Neuron (in vitro differentiated cells): Measurements from ENCODE around the gene MB21D2.
"Not testable (repeated sequence)": the region's sequence is repeated elsewhere in the genome, so short reads cannot be mapped to it uniquely, and the experiment has no call there.

Experiments
- H2AFZ ChIP-seq: one replicate; pipeline ENCODE4 v1.6.1; 2013; ENCODE audit warnings: low read depth, mild to moderate bottlenecking, inconsistent platforms, low read length, moderate library complexity
- H3K27me3 ChIP-seq: one replicate; pipeline ENCODE4 v1.6.1; 2013; ENCODE audit warnings: low read length; ENCODE audit not compliant: insufficient read depth
- H3K36me3 ChIP-seq: one replicate; pipeline ENCODE4 v1.6.1; 2013; ENCODE audit warnings: low read length; ENCODE audit not compliant: insufficient read depth
- H3K4me1 ChIP-seq: one replicate; pipeline ENCODE4 v1.6.1; 2013; ENCODE audit warnings: low read length; ENCODE audit not compliant: insufficient read depth
- H3K4me3 ChIP-seq: 2 replicates; pipeline ENCODE4 v1.5.1; 2013; ENCODE audit warnings: mild to moderate bottlenecking, low read length, moderate library complexity
- H3K9me3 ChIP-seq: one replicate; pipeline ENCODE4 v1.6.1; 2013; ENCODE audit warnings: low read length

MB21D2 gene

GRCh38 chr3:192812743-192813383 is 104.8 kb downstream of the MB21D2 start:
- no peak overlapping the region for H3K4me3 ChIP-seq
- H3K9me3 ChIP-seq, result no peaks in the 10 kb centered on the region
- H3K27me3 ChIP-seq, result no peaks in the 10 kb centered on the region
- H3K4me1 ChIP-seq, result peaks cover 13% of the 10 kb centered on the region
- H3K36me3 ChIP-seq, result no peaks in the 10 kb centered on the region
- peak overlapping the region; percentile 76 for H2AFZ ChIP-seq

- no peaks in the 10 kb centered on the region for H3K36me3 ChIP-seq
- H3K9me3 ChIP-seq, result no peaks in the 10 kb centered on the region
- H3K27me3 ChIP-seq, result no peaks in the 10 kb centered on the region
- H3K4me3 ChIP-seq, result no peak overlapping the region
- H2AFZ ChIP-seq, result no peak overlapping the region
- no peaks in the 10 kb centered on the region for H3K4me1 ChIP-seq
Measured at GRCh38 chr3:192805711-192806110, 111.9 kb downstream of the MB21D2 start.

- Histone ChIP-seq H3K27me3 (no peaks in the 10 kb centered on the region), H2AFZ (no peak overlapping the region), H3K9me3 (no peaks in the 10 kb centered on the region)
Measured at GRCh38 chr3:192804502-192804901, 113.2 kb downstream of the MB21D2 start.

GRCh38 chr3:192802957-192803899 is 114.4 kb downstream of the MB21D2 start:
- H2AFZ ChIP-seq, result no peak overlapping the region
- peaks cover 3% of the 10 kb centered on the region for H3K9me3 ChIP-seq
- no peaks in the 10 kb centered on the region for H3K27me3 ChIP-seq
- H3K36me3 ChIP-seq, result no peaks in the 10 kb centered on the region
- no peaks in the 10 kb centered on the region for H3K4me1 ChIP-seq
- H3K4me3 ChIP-seq, result no peak overlapping the region

More at GRCh38 chr3:192804502-192804901, 113.2 kb downstream of the MB21D2 start:
- Histone ChIP-seq H3K36me3 (no peaks in the 10 kb centered on the region), H3K4me3 (no peak overlapping the region), H3K4me1 (no peaks in the 10 kb centered on the region)

GRCh38 chr3:192801985-192802384 is 115.7 kb downstream of the MB21D2 start:
- Histone ChIP-seq H3K36me3 (no peaks in the 10 kb centered on the region), H3K4me3 (no peak overlapping the region), H3K9me3 (peaks cover 3% of the 10 kb centered on the region), H3K4me1 (no peaks in the 10 kb centered on the region), H2AFZ (no peak overlapping the region), H3K27me3 (no peaks in the 10 kb centered on the region)

- H3K27me3 ChIP-seq, result no peaks in the 10 kb centered on the region
- no peak overlapping the region for H3K4me3 ChIP-seq
- peaks cover 3% of the 10 kb centered on the region for H3K9me3 ChIP-seq
- H2AFZ ChIP-seq, result no peak overlapping the region
- H3K4me1 ChIP-seq, result no peaks in the 10 kb centered on the region
- H3K36me3 ChIP-seq, result no peaks in the 10 kb centered on the region
Measured at GRCh38 chr3:192799721-192800120, 117.9 kb downstream of the MB21D2 start.

- no peaks in the 10 kb centered on the region for H3K36me3 ChIP-seq
- no peaks in the 10 kb centered on the region for H3K27me3 ChIP-seq
- no peak overlapping the region for H2AFZ ChIP-seq
- peaks cover 3% of the 10 kb centered on the region for H3K9me3 ChIP-seq
- no peak overlapping the region for H3K4me3 ChIP-seq
- H3K4me1 ChIP-seq, result no peaks in the 10 kb centered on the region
Measured at GRCh38 chr3:192795021-192795420, 122.6 kb downstream of the MB21D2 start.

GRCh38 chr3:192794216-192794615 is 123.4 kb downstream of the MB21D2 start:
- H3K36me3 ChIP-seq, result no peaks in the 10 kb centered on the region
- no peaks in the 10 kb centered on the region for H3K4me1 ChIP-seq
- no peak overlapping the region for H2AFZ ChIP-seq
- no peak overlapping the region for H3K4me3 ChIP-seq
- H3K9me3 ChIP-seq, result peaks cover 2% of the 10 kb centered on the region
- no peaks in the 10 kb centered on the region for H3K27me3 ChIP-seq

GRCh38 chr3:192788816-192789515 is 128.7 kb downstream of the MB21D2 start:
- H3K4me1 ChIP-seq, H3K9me3 ChIP-seq, H3K36me3 ChIP-seq: not testable (repeated sequence)
- Histone ChIP-seq H2AFZ (peak overlapping the region; percentile 46), H3K27me3 (peaks cover 19% of the 10 kb centered on the region), H3K4me3 (peak overlapping the region; percentile 33)

GRCh38 chr3:192778508-192778907 is 139.1 kb downstream of the MB21D2 start:
- H3K36me3 ChIP-seq, result no peaks in the 10 kb centered on the region
- no peak overlapping the region for H3K4me3 ChIP-seq
- H3K4me1 ChIP-seq, result no peaks in the 10 kb centered on the region
- H2AFZ ChIP-seq, result no peak overlapping the region
- H3K27me3 ChIP-seq, result peaks cover 3% of the 10 kb centered on the region
- H3K9me3 ChIP-seq, result no peaks in the 10 kb centered on the region

GRCh38 chr3:192774341-192774740 is 143.3 kb downstream of the MB21D2 start:
- not testable (repeated sequence) for H3K4me3 ChIP-seq, H3K27me3 ChIP-seq, H3K36me3 ChIP-seq, H3K9me3 ChIP-seq, H3K4me1 ChIP-seq, H2AFZ ChIP-seq

- Histone ChIP-seq H2AFZ (no peak overlapping the region), H3K27me3 (no peaks in the 10 kb centered on the region), H3K4me3 (no peak overlapping the region), H3K36me3 (no peaks in the 10 kb centered on the region), H3K9me3 (no peaks in the 10 kb centered on the region), H3K4me1 (no peaks in the 10 kb centered on the region)
Measured at GRCh38 chr3:192772240-192772894, 145.3 kb downstream of the MB21D2 start.
